ENCODE results near the gene CSNK2A3. TPM values are rescaled to one million over a fixed set of nuclear protein-coding genes. Genes with fewer than 3 reads are reported as not detected.

The CSNK2A3 gene
- polyA plus RNA-seq, 1 donor (not counting 4 experiments of a cell fraction or from before 2014, with no cell fraction given), result 2.6 TPM

DNA sequence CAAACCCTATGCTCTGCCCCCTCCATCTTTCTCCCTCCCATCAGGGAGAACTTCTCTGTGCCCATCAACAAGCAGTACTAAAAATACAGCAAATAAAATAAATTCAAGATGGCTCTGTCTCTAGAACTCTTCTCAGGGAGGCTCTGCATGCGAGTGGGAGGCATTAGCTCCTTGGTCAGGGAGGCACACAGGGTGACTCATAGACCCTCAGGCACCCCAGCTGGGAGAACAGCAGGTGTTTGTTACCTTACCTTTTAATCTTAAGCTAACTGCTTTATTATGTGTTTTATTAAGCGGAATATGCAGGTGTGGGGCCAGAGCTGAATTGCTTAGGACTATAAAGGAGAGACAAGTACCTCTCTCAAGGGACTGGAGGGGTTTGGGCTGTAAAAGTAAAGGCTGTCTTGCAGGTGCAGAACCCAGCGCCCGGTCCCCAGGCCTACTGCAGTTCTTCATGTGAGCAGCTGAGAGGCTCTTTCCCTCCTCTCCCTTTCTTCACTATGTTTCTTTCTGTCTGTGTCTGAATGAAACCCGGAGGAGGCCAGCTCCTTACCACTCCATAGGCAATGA lies 20.8 kb downstream of the CSNK2A3 start:
- no peak for FAIRE-seq
- no peaks in the 10 kb centered on the region for H3K4me1 ChIP-seq (ENCODE audit: control insufficient read depth, extremely low read depth, insufficient read depth, low read length)
- no peaks in the 10 kb centered on the region for H3K9me3 ChIP-seq (ENCODE audit: control insufficient read depth, low read depth, low read length)
- no peak overlapping the region for H3K9ac ChIP-seq (ENCODE audit: control insufficient read depth, extremely low read depth, insufficient read depth, low read length)
- no peak overlapping the region for H2AFZ ChIP-seq (ENCODE audit: control insufficient read depth, low read length)
- no peak overlapping the region for H3K4me2 ChIP-seq (ENCODE audit: control insufficient read depth, extremely low read depth, insufficient read depth, low read depth, low read length)
- H3K9me1 ChIP-seq (ENCODE audit: control insufficient read depth, extremely low read depth, insufficient read depth, low read length), result no peaks in the 10 kb centered on the region
- H3K27ac ChIP-seq (ENCODE audit: control insufficient read depth, insufficient read depth, low read length), result no peak overlapping the region
- no peak for DNase-seq (ENCODE audit: low read depth, low spot score)
- TF ChIP-seq, protein P1, sequence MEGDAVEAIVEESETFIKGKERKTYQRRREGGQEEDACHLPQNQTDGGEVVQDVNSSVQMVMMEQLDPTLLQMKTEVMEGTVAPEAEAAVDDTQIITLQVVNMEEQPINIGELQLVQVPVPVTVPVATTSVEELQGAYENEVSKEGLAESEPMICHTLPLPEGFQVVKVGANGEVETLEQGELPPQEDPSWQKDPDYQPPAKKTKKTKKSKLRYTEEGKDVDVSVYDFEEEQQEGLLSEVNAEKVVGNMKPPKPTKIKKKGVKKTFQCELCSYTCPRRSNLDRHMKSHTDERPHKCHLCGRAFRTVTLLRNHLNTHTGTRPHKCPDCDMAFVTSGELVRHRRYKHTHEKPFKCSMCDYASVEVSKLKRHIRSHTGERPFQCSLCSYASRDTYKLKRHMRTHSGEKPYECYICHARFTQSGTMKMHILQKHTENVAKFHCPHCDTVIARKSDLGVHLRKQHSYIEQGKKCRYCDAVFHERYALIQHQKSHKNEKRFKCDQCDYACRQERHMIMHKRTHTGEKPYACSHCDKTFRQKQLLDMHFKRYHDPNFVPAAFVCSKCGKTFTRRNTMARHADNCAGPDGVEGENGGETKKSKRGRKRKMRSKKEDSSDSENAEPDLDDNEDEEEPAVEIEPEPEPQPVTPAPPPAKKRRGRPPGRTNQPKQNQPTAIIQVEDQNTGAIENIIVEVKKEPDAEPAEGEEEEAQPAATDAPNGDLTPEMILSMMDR (optimal IDR thresholded peaks at IDR 0.05 in 1 of 3, IDR thresholded peaks at IDR 0.05 in 1 of 3, conservative IDR thresholded peaks at IDR 0.05 in 1 of 3; ENCODE audit: extremely low read depth in 1 of 3, insufficient read depth in 2 of 3, low read length in 3 of 3), result no peak
- no peak for TF ChIP-seq EZH2 (IDR thresholded peaks at IDR 0.05; ENCODE audit: low read length)
- peaks cover 7 to 11% of the 10 kb centered on the region in 2 experiments for H3K36me3 ChIP-seq (ENCODE audit: control insufficient read depth in 2 of 2, extremely low read depth in 1 of 2, insufficient read depth in 2 of 2, low read length in 2 of 2)
- dilution Hi-C loops (cut with MboI; ENCODE audit: extremely low pct_ligation_motif_present, low sequenced_read_pairs), result no loop called here
- H3K4me3 ChIP-seq (ENCODE audit: control insufficient read depth in 2 of 3, extremely low read depth in 1 of 3, insufficient read depth in 2 of 3, low read depth in 1 of 3, low read length in 3 of 3), result no peak overlapping the region
- no peaks in the 10 kb centered on the region for H4K20me1 ChIP-seq (ENCODE audit: control insufficient read depth, extremely low read depth, insufficient read depth, low read length)
- H3K27me3 ChIP-seq (ENCODE audit: control insufficient read depth, extremely low read depth, insufficient read depth, low read length), result no peaks in the 10 kb centered on the region
- no peaks in the 10 kb centered on the region for H3K79me2 ChIP-seq (ENCODE audit: control insufficient read depth, insufficient read depth, low read length)

DNA sequence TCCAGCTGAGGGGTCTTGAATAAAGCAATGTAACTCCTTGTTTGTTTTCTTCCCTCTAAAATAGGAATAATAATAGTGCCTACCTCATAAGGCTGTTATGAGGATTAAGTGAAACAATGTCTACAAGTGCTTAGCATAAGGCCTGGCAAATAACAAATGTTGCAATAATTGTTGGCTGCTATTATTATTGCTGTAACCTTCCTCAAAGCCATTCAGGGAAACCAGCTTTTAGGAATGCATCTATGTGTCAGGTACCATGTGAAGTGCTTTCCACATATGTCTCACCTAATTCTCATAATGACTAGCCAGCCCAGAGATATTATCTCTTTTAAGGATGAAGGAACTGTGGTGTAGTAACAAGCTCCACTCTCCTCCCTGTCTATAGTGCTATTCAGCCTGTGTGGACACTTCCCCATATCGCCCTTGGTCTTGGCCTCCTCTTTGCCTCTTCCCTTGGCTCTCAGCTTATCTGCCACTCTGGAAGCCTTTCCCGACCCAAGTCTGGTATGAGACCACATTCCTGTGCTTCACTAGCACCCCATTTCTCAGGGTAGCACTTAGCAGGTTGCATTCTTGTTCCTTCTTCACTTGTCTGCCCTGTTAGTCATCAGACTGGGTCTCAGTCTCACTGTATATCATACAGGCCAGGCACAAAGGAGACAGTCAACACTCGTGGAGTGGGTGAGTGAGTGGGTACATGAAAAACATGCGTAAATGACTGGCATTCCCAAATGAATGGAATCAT lies 23.8 kb downstream of the CSNK2A3 start:
- Histone ChIP-seq H2AFZ (ENCODE audit: control insufficient read depth, low read length) (no peak overlapping the region), H3K9me1 (ENCODE audit: control insufficient read depth, extremely low read depth, insufficient read depth, low read length) (no peaks in the 10 kb centered on the region), H3K4me1 (ENCODE audit: control insufficient read depth, extremely low read depth, insufficient read depth, low read length) (no peaks in the 10 kb centered on the region), H3K9ac (ENCODE audit: control insufficient read depth, extremely low read depth, insufficient read depth, low read length) (no peak overlapping the region), H3K4me2 (ENCODE audit: control insufficient read depth, extremely low read depth, insufficient read depth, low read depth, low read length) (no peak overlapping the region), H3K36me3 (ENCODE audit: control insufficient read depth in 2 of 2, extremely low read depth in 1 of 2, insufficient read depth in 2 of 2, low read length in 2 of 2) (peaks cover 7 to 12% of the 10 kb centered on the region in 2 experiments), H3K79me2 (ENCODE audit: control insufficient read depth, insufficient read depth, low read length) (no peaks in the 10 kb centered on the region), H3K4me3 (ENCODE audit: control insufficient read depth in 2 of 3, extremely low read depth in 1 of 3, insufficient read depth in 2 of 3, low read depth in 1 of 3, low read length in 3 of 3) (no peak overlapping the region), H3K27me3 (ENCODE audit: control insufficient read depth, extremely low read depth, insufficient read depth, low read length) (no peaks in the 10 kb centered on the region), H3K9me3 (ENCODE audit: control insufficient read depth, low read depth, low read length) (no peaks in the 10 kb centered on the region), H3K27ac (ENCODE audit: control insufficient read depth, insufficient read depth, low read length) (no peak overlapping the region), H4K20me1 (ENCODE audit: control insufficient read depth, extremely low read depth, insufficient read depth, low read length) (no peaks in the 10 kb centered on the region)
- TF ChIP-seq, protein P1 (optimal IDR thresholded peaks at IDR 0.05 in 1 of 3, IDR thresholded peaks at IDR 0.05 in 1 of 3, conservative IDR thresholded peaks at IDR 0.05 in 1 of 3; ENCODE audit: extremely low read depth in 1 of 3, insufficient read depth in 2 of 3, low read length in 3 of 3), result no peak
- no peak for TF ChIP-seq EZH2 (IDR thresholded peaks at IDR 0.05; ENCODE audit: low read length)
- FAIRE-seq (no peak), DNase-seq (ENCODE audit: low read depth, low spot score) (no peak)
- dilution Hi-C loops (cut with MboI; ENCODE audit: extremely low pct_ligation_motif_present, low sequenced_read_pairs), result no loop called here

All from keratinocyte (primary cell).